Neuronal stem cell (in vitro differentiated cells): ENCODE measurements around the gene GSE1.
A peak's percentile ranks its signal among the peaks of the same experiment; 100 is the strongest.

ENCODE experiments used
- DNase-seq: peaks from one replicate; pipeline ENCODE4 v3.0.0-alpha.2; 2013; ENCODE audit warnings: low spot score
- H2AFZ ChIP-seq: one replicate; pipeline ENCODE4 v1.6.1; 2013; ENCODE audit warnings: mild to moderate bottlenecking, low read length, inconsistent platforms
- H2AK5ac ChIP-seq: 2 replicates; pipeline ENCODE4 v1.6.1; 2013; ENCODE audit warnings: low read depth, mild to moderate bottlenecking, inconsistent platforms, low read length, moderate library complexity, mixed read lengths
- H2BK120ac ChIP-seq: 2 replicates; pipeline ENCODE4 v1.6.1; 2013; ENCODE audit warnings: low read depth, mild to moderate bottlenecking, inconsistent platforms, low read length, moderate library complexity, mixed read lengths
- H2BK12ac ChIP-seq: one replicate; pipeline ENCODE4 v1.6.1; 2013; ENCODE audit warnings: low read length, inconsistent platforms
- H2BK15ac ChIP-seq: 2 replicates; pipeline ENCODE4 v1.6.1; 2013; ENCODE audit warnings: mild to moderate bottlenecking, low read length, inconsistent platforms, mixed read lengths
- H2BK5ac ChIP-seq: one replicate; pipeline ENCODE4 v1.6.1; 2013; ENCODE audit warnings: inconsistent platforms, mild to moderate bottlenecking, low read length, moderate library complexity
- H3K14ac ChIP-seq: one replicate; pipeline ENCODE4 v1.6.1; 2013; ENCODE audit warnings: low read length, inconsistent platforms
- H3K18ac ChIP-seq: 2 replicates; pipeline ENCODE4 v1.6.1; 2013; ENCODE audit warnings: low read length, inconsistent platforms
- H3K23ac ChIP-seq: 2 replicates; pipeline ENCODE4 v1.6.1; 2013; ENCODE audit warnings: low read depth, mild to moderate bottlenecking, mixed read lengths, low read length, inconsistent platforms; ENCODE audit not compliant: poor library complexity
- H3K27ac ChIP-seq: replicated peaks from 3 replicates; pipeline ENCODE4 v1.5.1; 2013; ENCODE audit warnings: low read length, inconsistent platforms
- H3K27me3 ChIP-seq, 3 experiments: 2 replicates each; pipeline ENCODE4 v1.6.1; 2013; ENCODE audit warnings: low read length in 3 of 3, mild to moderate bottlenecking in 2 of 3, inconsistent platforms in 1 of 3, low read depth in 1 of 3, mixed read lengths in 1 of 3, moderate library complexity in 1 of 3; ENCODE audit not compliant: control insufficient read depth in 3 of 3, insufficient read depth in 3 of 3
- H3K36me3 ChIP-seq, 2 donors: replicated peaks in 1 of 2; 2 replicates each; pipeline ENCODE4 v1.6.1; 2013; ENCODE audit warnings: low read length in 2 of 2; ENCODE audit not compliant: control insufficient read depth in 2 of 2, insufficient read depth in 2 of 2
- H3K4ac ChIP-seq: 2 replicates; pipeline ENCODE4 v1.6.1; 2013; ENCODE audit warnings: inconsistent platforms, mild to moderate bottlenecking, low read length, moderate library complexity
- H3K4me1 ChIP-seq, 2 donors: 1 replicate in 1 of 2; 2 replicates in 1 of 2; pipeline ENCODE4 v1.6.1; 2013; ENCODE audit warnings: low read length in 2 of 2, low read depth in 1 of 2; ENCODE audit not compliant: control insufficient read depth in 2 of 2, insufficient read depth in 1 of 2
- H3K4me2 ChIP-seq: one replicate; pipeline ENCODE4 v1.6.1; 2013; ENCODE audit warnings: mild to moderate bottlenecking, low read length, inconsistent platforms; ENCODE audit not compliant: insufficient read depth, poor library complexity, severe bottlenecking
- H3K4me3 ChIP-seq, 2 donors: 2 replicates each; pipeline ENCODE4 v1.5.1; 2013; ENCODE audit warnings: low read length in 2 of 2, mild to moderate bottlenecking in 2 of 2, inconsistent platforms in 1 of 2, moderate library complexity in 1 of 2
- H3K79me1 ChIP-seq: one replicate; pipeline ENCODE4 v1.6.1; 2013; ENCODE audit warnings: low read depth, mild to moderate bottlenecking, inconsistent platforms, low read length, moderate library complexity
- H3K9ac ChIP-seq: one replicate; pipeline ENCODE4 v1.6.1; 2013; ENCODE audit warnings: mild to moderate bottlenecking, low read depth, low read length, inconsistent platforms; ENCODE audit not compliant: poor library complexity
- H3K9me3 ChIP-seq, 2 donors: replicated peaks in 1 of 2; 2 replicates each; pipeline versions ENCODE3 to v1.6.1; 2013; ENCODE audit warnings: low read length in 2 of 2, mild to moderate bottlenecking in 2 of 2, inconsistent platforms in 1 of 2, low read depth in 1 of 2, mixed read lengths in 1 of 2, moderate library complexity in 1 of 2; ENCODE audit not compliant: control insufficient read depth in 2 of 2, insufficient read depth in 1 of 2
- H4K8ac ChIP-seq: one replicate; pipeline ENCODE4 v1.6.1; 2013; ENCODE audit warnings: low read depth, mild to moderate bottlenecking, inconsistent platforms, low read length, moderate library complexity
- H4K91ac ChIP-seq: one replicate; pipeline ENCODE4 v1.6.1; 2013; ENCODE audit warnings: low read length, low read depth, mild to moderate bottlenecking, inconsistent platforms; ENCODE audit not compliant: poor library complexity
- WGBS, 2 donors: extraction: QIAGEN DNeasy Blood & Tissue Kit; methylation state at CpG; one replicate each; pipeline ENCODE4 v1.1.7; 2013; ENCODE audit warnings: missing lambda C conversion rate in 2 of 2, mixed read lengths in 1 of 2; ENCODE audit not compliant: insufficient read length in 2 of 2, insufficient replicate concordance in 1 of 2; ENCODE audit errors: extremely low coverage in 2 of 2; 5-methylcytosine and 5-hydroxymethylcytosine counted together

Gene GSE1

GRCh38 chr16:85614338-85615013, 1.4 kb downstream of the GSE1 start:
- H4K91ac ChIP-seq = no peak overlapping the region
- peak overlapping the region; percentile 96 for H2BK120ac ChIP-seq
- H3K14ac ChIP-seq = peak overlapping the region; percentile 56
- no peak overlapping the region for H2AFZ ChIP-seq
- peak overlapping the region; percentile 99 for H2AK5ac ChIP-seq
- peak overlapping the region; percentile 73 for H3K4me2 ChIP-seq
- peak overlapping the region; percentile 99 for H2BK15ac ChIP-seq
- peak overlapping the region; percentile 90 for H2BK12ac ChIP-seq
- peak overlapping the region; percentile 4 for H3K9ac ChIP-seq
- H3K27me3 ChIP-seq = peaks cover 0 to 17% (median 0%) of the 10 kb centered on the region in 3 experiments
- no CpG with 5 or more reads among the region's 41 CpGs for WGBS, 2 donors
- peaks cover 0 to 23% of the 10 kb centered on the region in 2 donors for H3K36me3 ChIP-seq
- peak overlapping the region; percentile 75 for H2BK5ac ChIP-seq
- H3K4ac ChIP-seq = no peak overlapping the region
- H3K4me3 ChIP-seq = peak overlapping the region in 1 of 2 donors; percentile 68
- H3K27ac ChIP-seq = peak overlapping the region; percentile 42
- DNase-seq = peak; percentile 72
- peaks cover 2% of the 10 kb centered on the region for H3K79me1 ChIP-seq
- H3K4me1 ChIP-seq = peaks cover 40 to 41% of the 10 kb centered on the region in 2 donors
- H3K18ac ChIP-seq = peak overlapping the region; percentile 97
- H3K23ac ChIP-seq = peak overlapping the region; percentile 93
- H3K9me3 ChIP-seq = no peaks in the 10 kb centered on the region
- H4K8ac ChIP-seq = peak overlapping the region; percentile 65

GRCh38 chr16:85615014-85615851, 2.1 kb downstream of the GSE1 start:
- peaks cover 0 to 28% of the 10 kb centered on the region in 2 donors for H3K36me3 ChIP-seq
- H3K4ac ChIP-seq = no peak overlapping the region
- peak overlapping the region; percentile 99 for H2BK15ac ChIP-seq
- H4K8ac ChIP-seq = peak overlapping the region; percentile 65
- H3K23ac ChIP-seq = peak overlapping the region; percentile 93
- peaks cover 0 to 9% (median 0%) of the 10 kb centered on the region in 3 experiments for H3K27me3 ChIP-seq
- peak overlapping the region; percentile 89 for H3K14ac ChIP-seq
- H4K91ac ChIP-seq = no peak overlapping the region
- H3K9me3 ChIP-seq = no peaks in the 10 kb centered on the region
- H2BK5ac ChIP-seq = peak overlapping the region; percentile 75
- peak overlapping the region; percentile 90 for H2BK12ac ChIP-seq
- DNase-seq = peak; percentile 69
- peaks cover 2% of the 10 kb centered on the region for H3K79me1 ChIP-seq
- peak overlapping the region; percentile 28 to 68 for H3K4me3 ChIP-seq
- H2AFZ ChIP-seq = no peak overlapping the region
- peak overlapping the region; percentile 24 for H3K27ac ChIP-seq
- peak overlapping the region; percentile 99 for H2AK5ac ChIP-seq
- WGBS, 2 donors = no CpG with 5 or more reads among the region's 39 CpGs
- peak overlapping the region; percentile 73 for H3K4me2 ChIP-seq
- peak overlapping the region; percentile 96 for H2BK120ac ChIP-seq
- peak overlapping the region; percentile 97 for H3K18ac ChIP-seq
- H3K9ac ChIP-seq = peak overlapping the region; percentile 67
- H3K4me1 ChIP-seq = peaks cover 35 to 41% of the 10 kb centered on the region in 2 donors

GRCh38 chr16:85615852-85616606, 2.9 kb downstream of the GSE1 start:
- Histone ChIP-seq H2AFZ (no peak overlapping the region), H3K23ac (peak overlapping the region; percentile 57), H2BK15ac (peak overlapping the region; percentile 99), H3K4me1 (peaks cover 29 to 36% of the 10 kb centered on the region in 2 donors), H3K79me1 (peaks cover 2% of the 10 kb centered on the region), H3K27me3 (peaks cover 0 to 8% (median 0%) of the 10 kb centered on the region in 3 experiments), H2BK5ac (peak overlapping the region; percentile 7), H3K4me2 (peak overlapping the region; percentile 73), H3K36me3 (peaks cover 0 to 32% of the 10 kb centered on the region in 2 donors), H3K4me3 (no peak overlapping the region), H3K9ac (no peak overlapping the region), H3K14ac (no peak overlapping the region), H4K8ac (no peak overlapping the region), H2BK120ac (peak overlapping the region; percentile 3), H3K4ac (no peak overlapping the region), H2AK5ac (peak overlapping the region; percentile 78), H3K9me3 (peaks cover 0 to 3% of the 10 kb centered on the region in 2 donors), H4K91ac (no peak overlapping the region), H3K27ac (peak overlapping the region; percentile 24), H2BK12ac (no peak overlapping the region), H3K18ac (peak overlapping the region; percentile 88)
- WGBS, 2 donors = no CpG with 5 or more reads among the region's 21 CpGs
- peak; percentile 79 for DNase-seq
